SK-N-SH (cell line): ENCODE measurements around the gene PKN2. TPM values are rescaled to one million over a fixed set of nuclear protein-coding genes. Genes with fewer than 3 reads are reported as not detected.

ENCODE experiments used
- CTCF ChIA-PET: fragments of 300-600, 350-600 bp; formaldehyde crosslinking; extraction: SDS; loops from one replicate; lab custom pipeline; 2021; lab: Yijun Ruan, JAX
- POLR2A ChIA-PET: fragments of 350-600 bp; sonication (Branson Sonifier 250); formaldehyde crosslinking; extraction: SDS; loops from one replicate; lab custom pipeline; 2020; ENCODE audit warnings: antibody characterized with exemption, inconsistent platforms; lab: Yijun Ruan, JAX
- DNase-seq: peaks from one replicate; pipeline ENCODE4 v3.0.0; 2012
- H2AFZ ChIP-seq: fragments of 200-600 bp; sonication (generic); 2 replicates; pipeline ENCODE4 v1.8.1; 2016; ENCODE audit warnings: antibody characterized with exemption, mild to moderate bottlenecking, low read depth
- H3F3A ChIP-seq: fragments of 200-600 bp; sonication (generic); replicated peaks from 2 replicates; pipeline ENCODE3; 2016; ENCODE audit warnings: antibody characterized with exemption, mild to moderate bottlenecking; ENCODE audit not compliant: insufficient read depth
- H3K27ac ChIP-seq, 2 experiments: fragments of 200-500 bp in 1 of 2; fragments of 200-600 bp in 1 of 2; sonication (Bioruptor generic) in 1 of 2; sonication (generic), shearing (Covaris generic) in 1 of 2; 2 replicates each; pipeline versions ENCODE4 v1.5.1 to v1.6.1; 2014 to 2016; ENCODE audit warnings: low read depth in 2 of 2, inconsistent platforms in 1 of 2, low read length in 1 of 2, mild to moderate bottlenecking in 1 of 2, mixed read lengths in 1 of 2
- H3K27me3 ChIP-seq: fragments of 200-600 bp; sonication (generic), shearing (Covaris generic); 2 replicates; pipeline ENCODE4 v1.6.1; 2016; ENCODE audit warnings: mixed run types; ENCODE audit not compliant: insufficient read depth
- H3K36me3 ChIP-seq, 2 experiments: fragments of 200-500 bp in 1 of 2; fragments of 200-600 bp in 1 of 2; sonication (Bioruptor generic) in 1 of 2; sonication (generic) in 1 of 2; replicated peaks in 1 of 2; 2 replicates each; pipeline versions ENCODE3 to v1.5.1; 2014 to 2016; ENCODE audit warnings: low read length in 1 of 2, mild to moderate bottlenecking in 1 of 2; ENCODE audit not compliant: insufficient read depth in 2 of 2, control insufficient read depth in 1 of 2
- H3K4me1 ChIP-seq, 2 experiments: fragments of 200-500 bp in 1 of 2; fragments of 200-600 bp in 1 of 2; sonication (Bioruptor generic) in 1 of 2; sonication (generic), shearing (Covaris generic) in 1 of 2; 2 replicates each; pipeline versions ENCODE4 v1.5.1 to v1.6.1; 2014 to 2016; ENCODE audit warnings: low read depth in 1 of 2, low read length in 1 of 2, mixed run types in 1 of 2; ENCODE audit not compliant: insufficient read depth in 2 of 2, control insufficient read depth in 1 of 2
- H3K4me2 ChIP-seq: fragments of 200-600 bp; sonication (generic), shearing (Covaris generic); 2 replicates; pipeline ENCODE4 v1.6.1; 2017; ENCODE audit warnings: mixed run types
- H3K4me3 ChIP-seq, 2 experiments: fragments of 200-500 bp in 1 of 2; fragments of 200-600 bp in 1 of 2; sonication (Bioruptor generic) in 1 of 2; sonication (generic), shearing (Covaris generic) in 1 of 2; 2 replicates each; pipeline versions ENCODE4 v1.5.1 to v1.8.1; 2014 to 2016; ENCODE audit warnings: low read depth in 2 of 2, inconsistent platforms in 1 of 2, low read length in 1 of 2, mild to moderate bottlenecking in 1 of 2, mixed read lengths in 1 of 2, moderate library complexity in 1 of 2
- H3K79me2 ChIP-seq: fragments of 200-600 bp; sonication (generic); 2 replicates; pipeline ENCODE4 v1.8.1; 2017; ENCODE audit warnings: mild to moderate bottlenecking; ENCODE audit not compliant: insufficient read depth
- H3K9ac ChIP-seq: fragments of 200-600 bp; sonication (generic); 2 replicates; pipeline ENCODE4 v1.6.1; 2017; ENCODE audit warnings: mixed run types
- H3K9me2 ChIP-seq: fragments of 200-600 bp; sonication (generic); 2 replicates; pipeline ENCODE4 v1.6.1; 2017; ENCODE audit warnings: mixed run types
- H3K9me3 ChIP-seq: fragments of 200-600 bp; sonication (generic); 2 replicates; pipeline ENCODE4 v1.6.1; 2017; ENCODE audit warnings: mixed run types, mild to moderate bottlenecking, moderate library complexity
- H4K20me1 ChIP-seq: fragments of 200-600 bp; sonication (generic); 2 replicates; pipeline ENCODE4 v1.6.1; 2017; ENCODE audit warnings: mild to moderate bottlenecking, mixed run types; ENCODE audit not compliant: insufficient read depth
- EZH2phosphoT487 ChIP-seq: fragments of 200-600 bp; sonication (generic); IDR thresholded peaks from 2 replicates; pipeline ENCODE4 v1.6.1; 2017; ENCODE audit warnings: low read depth, mixed run types, mild to moderate bottlenecking, antibody characterized with exemption, moderate library complexity, borderline replicate concordance
- FOXJ3 ChIP-seq: sonication (generic); formaldehyde crosslinking; IDR thresholded peaks from 2 replicates; pipeline ENCODE4 v1.5.1; 2020; ENCODE audit warnings: mild to moderate bottlenecking, missing genetic modification reagents
- GATA2 ChIP-seq: sonication (generic); formaldehyde crosslinking; IDR thresholded peaks from 2 replicates; pipeline ENCODE4 v1.5.0; 2020; ENCODE audit warnings: mild to moderate bottlenecking, missing genetic modification reagents
- JUND ChIP-seq: IDR thresholded peaks from 2 replicates; pipeline ENCODE4 v1.4.0; 2012
- MEF2A ChIP-seq: IDR thresholded peaks from 2 replicates; pipeline ENCODE4 v1.4.0; 2012; ENCODE audit warnings: low read depth, borderline replicate concordance
- NRF1 ChIP-seq: IDR thresholded peaks from 2 replicates; pipeline ENCODE4 v1.6.1; 2012; ENCODE audit warnings: low read depth, mild to moderate bottlenecking, low read length
- POLR2AphosphoS5 ChIP-seq: IDR thresholded peaks from 2 replicates; pipeline ENCODE4 v1.6.1; 2012; ENCODE audit warnings: low read depth, low read length
- RCOR1 ChIP-seq: fragments of 150-350 bp; IDR thresholded peaks from 2 replicates; pipeline ENCODE4 v1.6.1; 2017; ENCODE audit warnings: antibody characterized with exemption, low read length
- RXRA ChIP-seq: IDR thresholded peaks from 2 replicates; pipeline ENCODE4 v1.4.0; 2012; ENCODE audit warnings: low read depth, mild to moderate bottlenecking, borderline replicate concordance
- TAF1 ChIP-seq: IDR thresholded peaks from 2 replicates; pipeline ENCODE4 v1.6.1; 2012; ENCODE audit warnings: low read depth, mild to moderate bottlenecking, low read length, moderate library complexity, borderline replicate concordance
- TCF12 ChIP-seq: IDR thresholded peaks from 2 replicates; pipeline ENCODE4 v1.4.0; 2012
- TEAD4 ChIP-seq: IDR thresholded peaks from 2 replicates; pipeline ENCODE4 v1.4.0; 2012; ENCODE audit warnings: mild to moderate bottlenecking, borderline replicate concordance; ENCODE audit not compliant: insufficient read depth
- YY1 ChIP-seq: IDR thresholded peaks from 2 replicates; pipeline ENCODE4 v1.4.0; 2012; ENCODE audit warnings: low read depth, mild to moderate bottlenecking
- WGBS: methylation state at CpG from one replicate; pipeline ENCODE4 v1.1.6; 2017; ENCODE audit warnings: low lambda C conversion rate; 5-methylcytosine and 5-hydroxymethylcytosine counted together
- polyA plus RNA-seq, 3 experiments: library from polyadenylated mRNA; depleted of rRNA; stranded (reverse); fragments of >200 nt; gene quantifications; 2 replicates each; pipeline ENCODE4 v1.2.3, GENCODE V29; 2012
- TF ChIP-seq, protein P1 (sequence below): IDR thresholded peaks from 2 replicates; pipeline ENCODE4 v1.4.0; 2012; ENCODE audit warnings: low read depth, borderline replicate concordance
- TF ChIP-seq, protein P2 (sequence below): IDR thresholded peaks from 2 replicates; pipeline ENCODE4 v1.4.0; 2012; ENCODE audit warnings: low read depth
- TF ChIP-seq, protein P3 (sequence below): IDR thresholded peaks from 2 replicates; pipeline ENCODE4 v1.6.1; 2012; ENCODE audit warnings: mild to moderate bottlenecking, low read depth, low read length, moderate library complexity

PKN2 gene
- polyA plus RNA-seq, 1 of the 3 experiments (the other 2 are of a cell fraction), result 6.8 TPM

DNA sequence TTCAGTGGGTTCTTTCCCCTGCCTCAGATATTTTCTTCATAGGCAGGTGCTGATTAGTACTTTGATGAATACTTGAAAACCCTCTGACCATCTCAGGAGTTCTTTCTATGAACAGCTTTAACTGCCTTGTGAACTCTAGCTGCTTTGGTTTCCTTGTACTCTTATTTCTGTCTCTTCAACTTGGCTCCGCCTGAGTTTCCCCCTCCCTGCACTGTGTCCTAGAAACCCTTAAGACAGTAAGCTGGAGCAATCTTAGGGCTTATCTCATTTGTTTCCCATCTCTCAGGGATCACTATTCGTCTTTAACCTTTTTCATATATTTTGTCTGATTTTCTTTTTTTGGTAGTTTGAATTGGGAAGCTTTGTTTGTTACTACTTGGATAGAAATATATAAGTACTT lies 99.1 kb downstream of the PKN2 start:
- DNase-seq, result no peak
- WGBS, result 89% methylated on average over 2 of the region's 2 CpGs
- Histone ChIP-seq H3K27ac (no peak overlapping the region), H3K4me3 (no peak overlapping the region), H3K79me2 (no peaks in the 10 kb centered on the region), H3K27me3 (no peaks in the 10 kb centered on the region), H3K4me2 (no peak overlapping the region), H3K9ac (no peak overlapping the region), H3K9me3 (no peaks in the 10 kb centered on the region), H3K4me1 (no peaks in the 10 kb centered on the region), H3K36me3 (peaks cover 40 to 58% of the 10 kb centered on the region in 2 experiments), H2AFZ (no peak overlapping the region), H3K9me2 (no peaks in the 10 kb centered on the region), H3F3A (no peaks in the 10 kb centered on the region), H4K20me1 (no peaks in the 10 kb centered on the region)
- CTCF ChIA-PET, result interaction anchor here (0.7 to 1.3 kb wide), 2 partner anchors 20 to 82 kb away, joined by 3 read pairs; no protein-coding TSS in a partner anchor
- TF ChIP-seq GATA2 (CRISPR knock-in tag), result no peak
- no peak for TF ChIP-seq YY1
- no peak for TF ChIP-seq FOXJ3 (CRISPR knock-in tag)
- no peak for TF ChIP-seq POLR2AphosphoS5
- TF ChIP-seq, protein P1, sequence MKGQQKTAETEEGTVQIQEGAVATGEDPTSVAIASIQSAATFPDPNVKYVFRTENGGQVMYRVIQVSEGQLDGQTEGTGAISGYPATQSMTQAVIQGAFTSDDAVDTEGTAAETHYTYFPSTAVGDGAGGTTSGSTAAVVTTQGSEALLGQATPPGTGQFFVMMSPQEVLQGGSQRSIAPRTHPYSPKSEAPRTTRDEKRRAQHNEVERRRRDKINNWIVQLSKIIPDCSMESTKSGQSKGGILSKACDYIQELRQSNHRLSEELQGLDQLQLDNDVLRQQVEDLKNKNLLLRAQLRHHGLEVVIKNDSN, result no peak
- TF ChIP-seq MEF2A, result no peak
- no peak for TF ChIP-seq NRF1
- TF ChIP-seq TCF12, result no peak
- TF ChIP-seq TAF1, result no peak
- TF ChIP-seq, protein P2, sequence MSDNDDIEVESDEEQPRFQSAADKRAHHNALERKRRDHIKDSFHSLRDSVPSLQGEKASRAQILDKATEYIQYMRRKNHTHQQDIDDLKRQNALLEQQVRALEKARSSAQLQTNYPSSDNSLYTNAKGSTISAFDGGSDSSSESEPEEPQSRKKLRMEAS, result no peak
- TF ChIP-seq TEAD4, result no peak
- TF ChIP-seq RXRA, result no peak
- TF ChIP-seq JUND, result no peak
- TF ChIP-seq, protein P3, sequence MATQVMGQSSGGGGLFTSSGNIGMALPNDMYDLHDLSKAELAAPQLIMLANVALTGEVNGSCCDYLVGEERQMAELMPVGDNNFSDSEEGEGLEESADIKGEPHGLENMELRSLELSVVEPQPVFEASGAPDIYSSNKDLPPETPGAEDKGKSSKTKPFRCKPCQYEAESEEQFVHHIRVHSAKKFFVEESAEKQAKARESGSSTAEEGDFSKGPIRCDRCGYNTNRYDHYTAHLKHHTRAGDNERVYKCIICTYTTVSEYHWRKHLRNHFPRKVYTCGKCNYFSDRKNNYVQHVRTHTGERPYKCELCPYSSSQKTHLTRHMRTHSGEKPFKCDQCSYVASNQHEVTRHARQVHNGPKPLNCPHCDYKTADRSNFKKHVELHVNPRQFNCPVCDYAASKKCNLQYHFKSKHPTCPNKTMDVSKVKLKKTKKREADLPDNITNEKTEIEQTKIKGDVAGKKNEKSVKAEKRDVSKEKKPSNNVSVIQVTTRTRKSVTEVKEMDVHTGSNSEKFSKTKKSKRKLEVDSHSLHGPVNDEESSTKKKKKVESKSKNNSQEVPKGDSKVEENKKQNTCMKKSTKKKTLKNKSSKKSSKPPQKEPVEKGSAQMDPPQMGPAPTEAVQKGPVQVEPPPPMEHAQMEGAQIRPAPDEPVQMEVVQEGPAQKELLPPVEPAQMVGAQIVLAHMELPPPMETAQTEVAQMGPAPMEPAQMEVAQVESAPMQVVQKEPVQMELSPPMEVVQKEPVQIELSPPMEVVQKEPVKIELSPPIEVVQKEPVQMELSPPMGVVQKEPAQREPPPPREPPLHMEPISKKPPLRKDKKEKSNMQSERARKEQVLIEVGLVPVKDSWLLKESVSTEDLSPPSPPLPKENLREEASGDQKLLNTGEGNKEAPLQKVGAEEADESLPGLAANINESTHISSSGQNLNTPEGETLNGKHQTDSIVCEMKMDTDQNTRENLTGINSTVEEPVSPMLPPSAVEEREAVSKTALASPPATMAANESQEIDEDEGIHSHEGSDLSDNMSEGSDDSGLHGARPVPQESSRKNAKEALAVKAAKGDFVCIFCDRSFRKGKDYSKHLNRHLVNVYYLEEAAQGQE, result no peak
- TF ChIP-seq RCOR1, result no peak
- no peak for TF ChIP-seq EZH2phosphoT487
- POLR2A ChIA-PET, result no interaction called here
